SJSA1 (cell line): ENCODE results near the gene GPRASP2. TPM values are rescaled to one million over a fixed set of nuclear protein-coding genes. Genes with fewer than 3 reads are reported as not detected.
"Not testable (repeated sequence)": the region's sequence is repeated elsewhere in the genome, so short reads cannot be mapped to it uniquely, and the experiment has no call there.

ENCODE experiments used
- DNase-seq, 2 experiments: peaks; one replicate each; pipeline ENCODE4 v3.0.0-alpha.2; 2015 to 2020; ENCODE audit warnings: low spot score in 2 of 2, low read depth in 1 of 2
- H3K27ac ChIP-seq: fragments of 250-450 bp; sonication (Bioruptor Pico); 2 replicates; pipeline ENCODE4 v1.5.1; 2020; ENCODE audit warnings: mild to moderate bottlenecking, moderate library complexity
- H3K27me3 ChIP-seq: fragments of 250-450 bp; sonication (Bioruptor Pico); replicated peaks from 2 replicates; pipeline ENCODE4 v1.5.1; 2020; ENCODE audit warnings: mild to moderate bottlenecking, moderate library complexity
- H3K36me3 ChIP-seq: fragments of 250-450 bp; sonication (Bioruptor Pico); 2 replicates; pipeline ENCODE4 v1.5.1; 2020; ENCODE audit warnings: mild to moderate bottlenecking
- H3K4me1 ChIP-seq: fragments of 250-450 bp; sonication (Bioruptor Pico); replicated peaks from 2 replicates; pipeline ENCODE4 v1.6.1; 2021; ENCODE audit warnings: mild to moderate bottlenecking
- H3K4me3 ChIP-seq: fragments of 250-450 bp; sonication (Bioruptor Pico); 2 replicates; pipeline ENCODE4 v1.5.1; 2020; ENCODE audit warnings: mild to moderate bottlenecking
- H3K9me3 ChIP-seq: fragments of 250-450 bp; sonication (Bioruptor Pico); replicated peaks from 2 replicates; pipeline ENCODE4 v1.5.1; 2020; ENCODE audit warnings: mild to moderate bottlenecking
- total RNA-seq: library from RNA; depleted of rRNA; stranded (reverse); fragments of >200 nt; shearing (Covaris generic); gene quantifications from 2 replicates; pipeline ENCODE4 v1.2.3, GENCODE V29; 2014; rRNA removed

Gene GPRASP2
- 13.8 and 21.2 TPM in 2 replicates for total RNA-seq

DNA sequence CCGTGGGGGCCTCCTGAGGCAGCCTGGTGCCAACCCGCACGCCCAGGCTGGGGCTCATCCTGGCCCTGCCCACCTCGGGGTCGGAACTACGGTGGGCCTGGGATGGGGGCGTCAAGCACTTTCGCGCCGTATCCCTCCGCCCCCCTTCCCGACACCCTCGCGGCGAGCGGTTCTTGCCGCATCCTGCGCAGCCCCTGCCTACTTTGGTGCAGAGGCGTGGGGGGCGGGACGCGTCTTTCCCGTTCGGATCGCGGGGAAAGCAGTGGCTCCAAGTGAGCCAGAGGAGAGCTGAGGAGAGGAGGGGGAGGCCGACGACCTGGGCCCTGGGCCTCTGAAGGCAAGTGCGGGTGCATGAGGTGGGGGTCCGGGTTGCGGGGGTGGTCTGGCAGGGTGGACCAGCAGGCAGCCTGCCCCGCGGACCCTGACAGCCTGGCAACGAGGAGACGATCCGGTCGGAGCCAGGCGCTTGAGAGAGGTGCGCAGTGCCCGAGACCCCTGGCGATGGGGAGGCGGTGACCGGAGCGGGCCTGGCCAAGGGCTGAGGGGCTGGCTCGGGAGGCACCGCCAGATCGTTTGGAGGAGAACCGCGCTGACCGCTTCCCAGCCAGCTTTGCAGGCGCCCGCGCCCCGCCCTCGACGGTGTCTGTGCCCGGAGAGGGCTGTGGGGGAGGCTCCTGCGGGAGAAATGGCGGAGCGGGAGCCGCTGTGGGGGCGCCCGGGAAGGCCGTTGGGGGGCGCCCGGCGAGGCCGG is at the start of gene GPRASP2:
Gene GPRASP2, plus strand, starts transcription at position 233 of the 751 bp plus-strand sequence. CDS start 2,422 bp downstream, outside the sequence.
- H3K27me3 ChIP-seq: no peaks in the 10 kb centered on the region
- H3K27ac ChIP-seq: no peak within 1 kb of the TSS
- H3K4me3 ChIP-seq: peak within 1 kb of the TSS; percentile 52
- peak in 1 of 2 experiments; percentile 23 for DNase-seq
- H3K9me3 ChIP-seq: no peaks in the 10 kb centered on the region
- no peaks in the 10 kb centered on the region for H3K36me3 ChIP-seq
- H3K4me1 ChIP-seq: no peaks in the 10 kb centered on the region

- not testable (repeated sequence) for DNase-seq, H3K36me3 ChIP-seq, H3K4me3 ChIP-seq, H3K4me1 ChIP-seq, H3K27me3 ChIP-seq, H3K9me3 ChIP-seq, H3K27ac ChIP-seq
Measured at GRCh38 chrX:102663820-102664219, 48.4 kb upstream of the GPRASP2 start.

DNA sequence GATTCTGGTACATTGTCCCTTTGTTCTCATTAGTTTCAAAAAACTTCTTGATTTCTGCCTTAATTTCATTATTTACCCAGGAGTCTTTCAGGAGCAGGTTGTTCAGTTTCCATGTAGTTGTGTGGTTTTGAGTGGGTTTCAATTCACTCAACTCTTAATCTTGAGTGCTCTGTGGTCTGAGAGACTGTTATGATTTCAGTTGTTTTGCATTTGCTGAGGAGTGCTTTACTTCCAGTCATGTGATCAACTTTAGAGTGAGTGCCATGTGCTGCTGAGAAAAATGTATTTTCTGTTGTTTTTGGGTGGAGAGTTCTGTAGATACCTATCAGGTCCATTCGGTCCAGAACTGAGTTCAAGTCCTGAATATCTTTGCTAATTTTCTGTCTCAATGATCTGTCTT is 45.2 kb upstream of the GPRASP2 start:
- H3K27me3 ChIP-seq, DNase-seq, H3K9me3 ChIP-seq, H3K4me1 ChIP-seq, H3K4me3 ChIP-seq, H3K36me3 ChIP-seq, H3K27ac ChIP-seq: not testable (repeated sequence)

GRCh38 chrX:102669526-102669925 is 42.7 kb upstream of the GPRASP2 start:
- H3K4me3 ChIP-seq: no peak overlapping the region
- no peaks in the 10 kb centered on the region for H3K4me1 ChIP-seq
- no peak overlapping the region for H3K27ac ChIP-seq
- no peaks in the 10 kb centered on the region for H3K36me3 ChIP-seq
- no peaks in the 10 kb centered on the region for H3K27me3 ChIP-seq
- H3K9me3 ChIP-seq: no peaks in the 10 kb centered on the region
- DNase-seq: no peak

- H3K27ac ChIP-seq: no peak overlapping the region
- no peaks in the 10 kb centered on the region for H3K4me1 ChIP-seq
- no peaks in the 10 kb centered on the region for H3K36me3 ChIP-seq
- H3K27me3 ChIP-seq: no peaks in the 10 kb centered on the region
- no peak overlapping the region for H3K4me3 ChIP-seq
- no peaks in the 10 kb centered on the region for H3K9me3 ChIP-seq
- peak in 1 of 2 experiments; percentile 1 for DNase-seq
Measured at GRCh38 chrX:102672856-102673255, 39.4 kb upstream of the GPRASP2 start.

DNA sequence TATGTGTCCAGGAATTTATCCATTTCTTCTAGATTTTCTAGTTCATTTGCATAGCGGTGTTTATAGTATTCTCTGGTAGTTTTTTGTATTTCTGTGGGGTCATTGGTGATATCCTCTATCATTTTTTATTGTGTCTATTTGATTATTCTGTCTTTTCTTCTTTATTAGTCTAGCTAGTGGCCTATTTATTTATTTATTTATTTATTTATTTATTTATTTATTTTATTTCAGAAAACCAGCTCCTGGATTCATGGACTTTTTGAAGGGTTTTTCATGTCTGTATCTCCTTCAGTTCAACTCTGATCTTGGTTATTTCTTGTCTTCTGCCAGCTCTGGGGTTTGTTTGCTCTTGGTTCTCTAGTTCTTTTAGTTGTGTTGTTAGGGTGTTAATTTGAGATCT is 34.8 kb upstream of the GPRASP2 start:
- H3K9me3 ChIP-seq, H3K4me3 ChIP-seq, H3K27ac ChIP-seq, H3K27me3 ChIP-seq, H3K4me1 ChIP-seq, H3K36me3 ChIP-seq, DNase-seq: not testable (repeated sequence)

- no peaks in the 10 kb centered on the region for H3K36me3 ChIP-seq
- H3K27me3 ChIP-seq: no peaks in the 10 kb centered on the region
- H3K4me3 ChIP-seq: no peak overlapping the region
- no peaks in the 10 kb centered on the region for H3K9me3 ChIP-seq
- H3K4me1 ChIP-seq: no peaks in the 10 kb centered on the region
- peak in 1 of 2 experiments; percentile 1 for DNase-seq
- no peak overlapping the region for H3K27ac ChIP-seq
Measured at GRCh38 chrX:102684772-102685520, 27.3 kb upstream of the GPRASP2 start.

GRCh38 chrX:102694749-102695148 is 17.5 kb upstream of the GPRASP2 start:
- DNase-seq: no peak
- no peaks in the 10 kb centered on the region for H3K4me1 ChIP-seq
- no peaks in the 10 kb centered on the region for H3K9me3 ChIP-seq
- H3K4me3 ChIP-seq: no peak overlapping the region
- H3K36me3 ChIP-seq: no peaks in the 10 kb centered on the region
- H3K27me3 ChIP-seq: no peaks in the 10 kb centered on the region
- no peak overlapping the region for H3K27ac ChIP-seq

GRCh38 chrX:102696306-102696705 is 15.9 kb upstream of the GPRASP2 start:
- Histone ChIP-seq H3K4me3 (no peak overlapping the region), H3K4me1 (no peaks in the 10 kb centered on the region), H3K9me3 (no peaks in the 10 kb centered on the region), H3K27ac (no peak overlapping the region), H3K27me3 (no peaks in the 10 kb centered on the region), H3K36me3 (no peaks in the 10 kb centered on the region)
- DNase-seq: no peak

- Histone ChIP-seq H3K36me3 (no peaks in the 10 kb centered on the region), H3K27me3 (no peaks in the 10 kb centered on the region), H3K4me3 (no peak overlapping the region), H3K9me3 (no peaks in the 10 kb centered on the region), H3K4me1 (no peaks in the 10 kb centered on the region), H3K27ac (no peak overlapping the region)
- no peak for DNase-seq
Measured at GRCh38 chrX:102697494-102697893, 14.8 kb upstream of the GPRASP2 start.

GRCh38 chrX:102708900-102709299 is 3.3 kb upstream of the GPRASP2 start:
- Histone ChIP-seq H3K27ac (no peak overlapping the region), H3K27me3 (no peaks in the 10 kb centered on the region), H3K36me3 (no peaks in the 10 kb centered on the region), H3K9me3 (no peaks in the 10 kb centered on the region), H3K4me3 (no peak overlapping the region), H3K4me1 (no peaks in the 10 kb centered on the region)
- DNase-seq: no peak

GRCh38 chrX:102711872-102712215 is 404 bp upstream of the GPRASP2 start:
- Histone ChIP-seq H3K4me3 (peak overlapping the region; percentile 52), H3K9me3 (no peaks in the 10 kb centered on the region), H3K27me3 (no peaks in the 10 kb centered on the region), H3K27ac (no peak overlapping the region), H3K36me3 (no peaks in the 10 kb centered on the region), H3K4me1 (no peaks in the 10 kb centered on the region)
- DNase-seq: no peak

GRCh38 chrX:102712981-102713625 is 855 bp downstream of the GPRASP2 start:
- H3K27ac ChIP-seq: no peak overlapping the region
- no peaks in the 10 kb centered on the region for H3K9me3 ChIP-seq
- DNase-seq: peak in 1 of 2 experiments; percentile 29
- H3K4me3 ChIP-seq: peak overlapping the region; percentile 52
- H3K4me1 ChIP-seq: no peaks in the 10 kb centered on the region
- H3K36me3 ChIP-seq: no peaks in the 10 kb centered on the region
- H3K27me3 ChIP-seq: no peaks in the 10 kb centered on the region

DNA sequence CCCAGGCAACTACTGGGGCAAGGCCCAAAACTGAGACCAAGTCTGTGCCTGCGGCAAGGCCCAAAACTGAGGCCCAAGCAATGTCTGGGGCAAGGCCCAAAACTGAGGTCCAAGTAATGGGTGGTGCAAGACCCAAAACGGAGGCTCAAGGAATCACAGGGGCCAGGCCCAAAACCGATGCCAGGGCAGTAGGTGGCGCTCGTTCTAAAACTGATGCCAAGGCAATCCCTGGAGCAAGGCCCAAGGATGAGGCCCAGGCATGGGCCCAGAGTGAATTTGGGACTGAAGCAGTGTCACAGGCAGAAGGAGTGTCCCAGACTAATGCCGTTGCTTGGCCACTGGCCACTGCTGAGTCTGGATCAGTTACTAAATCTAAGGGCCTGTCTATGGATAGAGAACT is 2.7 kb downstream of the GPRASP2 start:
- Histone ChIP-seq H3K27me3 (no peaks in the 10 kb centered on the region), H3K4me1 (no peaks in the 10 kb centered on the region), H3K27ac (no peak overlapping the region), H3K36me3 (no peaks in the 10 kb centered on the region), H3K4me3 (no peak overlapping the region), H3K9me3 (no peaks in the 10 kb centered on the region)
- no peak for DNase-seq
